CD14-positive monocyte (primary cell): ENCODE data around the gene CNNM3. TPM values are rescaled to one million over a fixed set of nuclear protein-coding genes. Genes with fewer than 3 reads are reported as not detected.

Experiments used
- DNase-seq, 3 donors: peaks; one replicate each; pipeline ENCODE4 v3.0.0-alpha.2; 2011 to 2022
- H2AFZ ChIP-seq: 2 replicates; pipeline ENCODE4 v1.6.0; 2012; ENCODE audit warnings: mild to moderate bottlenecking, low read depth, low read length, inconsistent platforms; ENCODE audit not compliant: insufficient read depth, poor library complexity, severe bottlenecking
- H3K27ac ChIP-seq, 2 donors: 1 replicate in 1 of 2; 2 replicates in 1 of 2; pipeline ENCODE4 v1.5.1; 2012 to 2013; ENCODE audit warnings: low read length in 2 of 2, control low read depth in 1 of 2, inconsistent platforms in 1 of 2, low read depth in 1 of 2, mild to moderate bottlenecking in 1 of 2
- H3K27me3 ChIP-seq, 2 donors: one replicate each; pipeline versions ENCODE4 v1.6.0 to v1.6.1; 2011 to 2013; ENCODE audit warnings: low read length in 2 of 2; ENCODE audit not compliant: control insufficient read depth in 2 of 2, insufficient read depth in 2 of 2
- H3K36me3 ChIP-seq, 2 donors: replicated peaks in 1 of 2; 1 replicate in 1 of 2; 2 replicates in 1 of 2; pipeline versions ENCODE4 v1.5.1 to v1.6.1; 2012 to 2013; ENCODE audit warnings: low read length in 2 of 2, control low read depth in 1 of 2, inconsistent platforms in 1 of 2, mild to moderate bottlenecking in 1 of 2; ENCODE audit not compliant: insufficient read depth in 2 of 2, control insufficient read depth in 1 of 2
- H3K4me1 ChIP-seq, 2 donors: 1 replicate in 1 of 2; 2 replicates in 1 of 2; pipeline versions ENCODE4 v1.5.1 to v1.6.1; 2012 to 2013; ENCODE audit warnings: low read length in 2 of 2, control low read depth in 1 of 2, inconsistent platforms in 1 of 2, mild to moderate bottlenecking in 1 of 2, moderate library complexity in 1 of 2; ENCODE audit not compliant: insufficient read depth in 2 of 2, control insufficient read depth in 1 of 2
- H3K4me2 ChIP-seq: replicated peaks from 2 replicates; pipeline ENCODE3; 2012; ENCODE audit warnings: low read length, moderate library complexity, mild to moderate bottlenecking; ENCODE audit not compliant: poor library complexity, severe bottlenecking; ENCODE audit errors: extremely low read depth
- H3K4me3 ChIP-seq, 3 experiments: fragments of 200-600 bp in 1 of 3; sonication (generic) in 1 of 3; replicated peaks in 1 of 3; 1 replicate in 2 of 3; 2 replicates in 1 of 3; pipeline ENCODE4 v1.5.1; 2011 to 2013; ENCODE audit warnings: low read length in 3 of 3, mild to moderate bottlenecking in 3 of 3, control low read depth in 2 of 3, low read depth in 2 of 3, inconsistent platforms in 1 of 3, moderate library complexity in 1 of 3
- H3K79me2 ChIP-seq: 2 replicates; pipeline ENCODE4 v1.6.0; 2012; ENCODE audit warnings: mild to moderate bottlenecking, control low read depth, inconsistent platforms, low read length, moderate library complexity; ENCODE audit not compliant: insufficient read depth
- H3K9ac ChIP-seq: 2 replicates; pipeline ENCODE4 v1.6.0; 2017; ENCODE audit warnings: low read length, mild to moderate bottlenecking; ENCODE audit not compliant: insufficient read depth, poor library complexity, severe bottlenecking
- H3K9me3 ChIP-seq, 2 donors: replicated peaks in 1 of 2; 1 replicate in 1 of 2; 2 replicates in 1 of 2; pipeline versions ENCODE4 v1.5.1 to v1.6.1; 2012 to 2013; ENCODE audit warnings: low read length in 2 of 2, control low read depth in 1 of 2; ENCODE audit not compliant: control insufficient read depth in 1 of 2, insufficient read depth in 1 of 2
- H4K20me1 ChIP-seq: 2 replicates; pipeline ENCODE4 v1.6.0; 2012; ENCODE audit warnings: mild to moderate bottlenecking, low read length, control low read depth, moderate library complexity; ENCODE audit not compliant: insufficient read depth
- H3K27ac Mint-ChIP-seq, 7 donors: one replicate each; pipeline ENCODE4 v1.8.0; 2020; ENCODE audit warnings: mild to moderate bottlenecking in 7 of 7, mixed read lengths in 7 of 7, moderate library complexity in 6 of 7, inconsistent platforms in 2 of 7
- H3K27me3 Mint-ChIP-seq, 3 donors: one replicate each; pipeline ENCODE4 v1.8.0; 2021 to 2022; ENCODE audit warnings: low read depth in 3 of 3, mild to moderate bottlenecking in 3 of 3, mixed read lengths in 3 of 3, moderate library complexity in 3 of 3, inconsistent platforms in 1 of 3
- H3K36me3 Mint-ChIP-seq, 2 donors: one replicate each; pipeline ENCODE4 v1.8.0; 2020; ENCODE audit warnings: mixed read lengths in 2 of 2, inconsistent platforms in 1 of 2, mild to moderate bottlenecking in 1 of 2
- H3K4me1 Mint-ChIP-seq: one replicate; pipeline ENCODE4 v1.8.0; 2020; ENCODE audit warnings: mild to moderate bottlenecking, mixed read lengths
- H3K4me3 Mint-ChIP-seq, 2 donors: one replicate each; pipeline ENCODE4 v1.8.0; 2020; ENCODE audit warnings: mild to moderate bottlenecking in 2 of 2, mixed read lengths in 2 of 2, moderate library complexity in 1 of 2
- H3K9me3 Mint-ChIP-seq, 7 donors: one replicate each; pipeline ENCODE4 v1.8.0; 2020 to 2022; ENCODE audit warnings: mixed read lengths in 7 of 7, mild to moderate bottlenecking in 6 of 7, moderate library complexity in 6 of 7, inconsistent platforms in 2 of 7
- CTCF ChIP-seq: fragments of 200-600 bp; IDR thresholded peaks from one replicate; pipeline ENCODE4 v1.8.0; 2022; ENCODE audit warnings: antibody characterized with exemption, mild to moderate bottlenecking
- WGBS: methylation state at CpG from one replicate; pipeline ENCODE4 v1.1.5; 2013; ENCODE audit warnings: missing lambda C conversion rate; ENCODE audit not compliant: insufficient coverage; 5-methylcytosine and 5-hydroxymethylcytosine counted together
- intact Hi-C, 2 donors: fragments of 100-400 bp; cut with micrococcal nuclease; formaldehyde crosslinking; loops; one replicate each; pipeline versions ENCODE4 v1.15.0 to v1.15.1; 2023
- polyA plus RNA-seq, 3 donors: library from polyadenylated mRNA; depleted of rRNA in 1 of 3; unstranded in 2 of 3; stranded (reverse) in 1 of 3; fragments of 300-500 nt in 2 of 3; fragments of >200 nt in 1 of 3; fragmentation: Illumina TruSeq in 2 of 3; gene quantifications; 1 replicate in 2 of 3; 2 replicates in 1 of 3; pipeline ENCODE4 v1.2.3, GENCODE V29; 2012 to 2021

CNNM3 gene
- polyA plus RNA-seq, 3 donors = 1.2 to 12.0 (median 4.9) TPM

DNA sequence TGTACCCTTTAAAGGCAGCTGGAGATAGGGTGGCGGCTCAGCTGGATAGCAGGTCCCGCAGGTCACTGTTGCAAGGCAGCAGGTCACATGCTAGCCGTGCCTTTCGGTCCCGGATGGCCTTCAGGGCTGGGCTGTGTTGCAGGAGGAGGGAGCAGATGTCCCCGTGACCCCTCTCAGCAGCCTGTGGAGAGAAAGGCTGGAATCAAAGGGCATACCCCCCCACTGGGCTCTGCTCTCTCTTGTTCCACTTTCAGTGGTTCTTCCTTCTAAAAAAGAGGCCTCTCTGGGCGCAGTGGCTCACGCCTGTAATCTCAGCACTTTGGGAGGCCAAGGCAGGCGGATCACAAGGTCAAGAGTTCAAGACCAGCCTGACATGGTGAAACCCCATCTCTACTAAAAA is 32.2 kb downstream of the CNNM3 start:
- Histone ChIP-seq H3K4me3 (no peak overlapping the region), H3K4me2 (no peak overlapping the region), H3K4me1 (no peaks in the 10 kb centered on the region), H3K9ac (no peak overlapping the region), H3K9me3 (no peaks in the 10 kb centered on the region), H3K79me2 (no peaks in the 10 kb centered on the region), H3K27me3 (no peaks in the 10 kb centered on the region), H4K20me1 (no peaks in the 10 kb centered on the region), H3K27ac (no peak overlapping the region), H2AFZ (no peak overlapping the region), H3K36me3 (peaks cover 29 to 58% of the 10 kb centered on the region in 2 donors)
- Mint-ChIP-seq H3K9me3 (peaks cover 0 to 2% (median 0%) of the 10 kb centered on the region in 7 donors), H3K4me1 (peaks cover 2% of the 10 kb centered on the region), H3K36me3 (peaks cover 38 to 72% of the 10 kb centered on the region in 2 donors), H3K4me3 (no peak overlapping the region), H3K27me3 (peaks cover 1 to 2% (median 1%) of the 10 kb centered on the region in 3 donors), H3K27ac (peak overlapping the region in 1 of 7 donors; percentile 85)
- intact Hi-C loops = no loop called here
- WGBS = 95% methylated on average over 4 of the region's 9 CpGs
- TF ChIP-seq CTCF = no peak
- no peak for DNase-seq

- Histone ChIP-seq H3K27me3 (no peaks in the 10 kb centered on the region), H3K9me3 (no peaks in the 10 kb centered on the region), H3K27ac (no peak overlapping the region), H3K4me2 (no peak overlapping the region), H3K4me1 (peaks cover 12 to 14% of the 10 kb centered on the region in 2 donors), H3K9ac (no peak overlapping the region), H2AFZ (no peak overlapping the region), H3K36me3 (peaks cover 27 to 56% of the 10 kb centered on the region in 2 donors), H3K4me3 (no peak overlapping the region), H4K20me1 (no peaks in the 10 kb centered on the region), H3K79me2 (peaks cover 17% of the 10 kb centered on the region)
- Mint-ChIP-seq H3K36me3 (peaks cover 33 to 60% of the 10 kb centered on the region in 2 donors), H3K9me3 (peaks cover 0 to 2% (median 0%) of the 10 kb centered on the region in 7 donors), H3K27ac (no peak overlapping the region), H3K4me1 (peaks cover 15% of the 10 kb centered on the region), H3K27me3 (peaks cover 0 to 4% (median 4%) of the 10 kb centered on the region in 3 donors), H3K4me3 (no peak overlapping the region)
- intact Hi-C loops = no loop called here
- TF ChIP-seq CTCF = no peak
- DNase-seq = no peak
- 100% methylated on average over 5 of the region's 6 CpGs for whole genome bisulfite sequencing
Observed at GRCh38 chr2:96852667-96853066, 36.6 kb downstream of the CNNM3 start.
